Measurements from ENCODE around the gene SLC35F3. TPM values are rescaled to one million over a fixed set of nuclear protein-coding genes. Genes with fewer than 3 reads are reported as not detected.

Gene SLC35F3
- total and polyA plus RNA-seq, 2 experiments from 2014 or later = 0.80 to 1.3 TPM

- no peak overlapping the region for H3K4me3 ChIP-seq
- H2AFZ ChIP-seq = no peak overlapping the region
- WGBS (ENCODE audit: low lambda C conversion rate, missing lambda C conversion rate) = 96% methylated on average over 4 of the region's 4 CpGs
- no peaks in the 10 kb centered on the region for H3K9me3 ChIP-seq (ENCODE audit: low read depth)
- H3K4me2 ChIP-seq = no peak overlapping the region
- H3K4me1 ChIP-seq (ENCODE audit: insufficient read depth) = no peaks in the 10 kb centered on the region
- TF ChIP-seq EZH2phosphoT487 (IDR thresholded peaks at IDR 0.05; ENCODE audit: low read depth, severe bottlenecking, unreplicated experiment) (no peak), EZH2 (IDR thresholded peaks at IDR 0.05; ENCODE audit: borderline replicate concordance) (no peak)
- TF ChIP-seq, protein P1, sequence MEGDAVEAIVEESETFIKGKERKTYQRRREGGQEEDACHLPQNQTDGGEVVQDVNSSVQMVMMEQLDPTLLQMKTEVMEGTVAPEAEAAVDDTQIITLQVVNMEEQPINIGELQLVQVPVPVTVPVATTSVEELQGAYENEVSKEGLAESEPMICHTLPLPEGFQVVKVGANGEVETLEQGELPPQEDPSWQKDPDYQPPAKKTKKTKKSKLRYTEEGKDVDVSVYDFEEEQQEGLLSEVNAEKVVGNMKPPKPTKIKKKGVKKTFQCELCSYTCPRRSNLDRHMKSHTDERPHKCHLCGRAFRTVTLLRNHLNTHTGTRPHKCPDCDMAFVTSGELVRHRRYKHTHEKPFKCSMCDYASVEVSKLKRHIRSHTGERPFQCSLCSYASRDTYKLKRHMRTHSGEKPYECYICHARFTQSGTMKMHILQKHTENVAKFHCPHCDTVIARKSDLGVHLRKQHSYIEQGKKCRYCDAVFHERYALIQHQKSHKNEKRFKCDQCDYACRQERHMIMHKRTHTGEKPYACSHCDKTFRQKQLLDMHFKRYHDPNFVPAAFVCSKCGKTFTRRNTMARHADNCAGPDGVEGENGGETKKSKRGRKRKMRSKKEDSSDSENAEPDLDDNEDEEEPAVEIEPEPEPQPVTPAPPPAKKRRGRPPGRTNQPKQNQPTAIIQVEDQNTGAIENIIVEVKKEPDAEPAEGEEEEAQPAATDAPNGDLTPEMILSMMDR (IDR thresholded peaks at IDR 0.05; ENCODE audit: poor library complexity) = no peak
- H4K20me1 ChIP-seq (ENCODE audit: insufficient read depth, poor library complexity, severe bottlenecking) = no peaks in the 10 kb centered on the region
- peaks cover 12% of the 10 kb centered on the region for H3K27me3 ChIP-seq
- H3K36me3 ChIP-seq (replicated peaks; ENCODE audit: insufficient read depth, low read depth) = no peaks in the 10 kb centered on the region
- H3K9me2 ChIP-seq (replicated peaks; ENCODE audit: insufficient read depth) = no peaks in the 10 kb centered on the region
- no peak overlapping the region for H3K27ac ChIP-seq
- H3K79me2 ChIP-seq = no peaks in the 10 kb centered on the region
- DNase-seq (ENCODE audit: low spot score) = no peak
Measured at GRCh38 chr1:233933339-233933738, 28.9 kb downstream of the SLC35F3 start.

- Histone ChIP-seq H3K27me3 (peaks cover 12% of the 10 kb centered on the region), H2AFZ (no peak overlapping the region), H3K4me2 (no peak overlapping the region), H3K9me3 (ENCODE audit: low read depth) (no peaks in the 10 kb centered on the region), H3K4me3 (no peak overlapping the region), H3K27ac (no peak overlapping the region), H3K79me2 (no peaks in the 10 kb centered on the region), H3K36me3 (replicated peaks; ENCODE audit: insufficient read depth, low read depth) (no peaks in the 10 kb centered on the region), H4K20me1 (ENCODE audit: insufficient read depth, poor library complexity, severe bottlenecking) (no peaks in the 10 kb centered on the region), H3K4me1 (ENCODE audit: insufficient read depth) (no peaks in the 10 kb centered on the region), H3K9me2 (replicated peaks; ENCODE audit: insufficient read depth) (no peaks in the 10 kb centered on the region)
- DNase-seq (ENCODE audit: low spot score) = no peak
- TF ChIP-seq EZH2 (IDR thresholded peaks at IDR 0.05; ENCODE audit: borderline replicate concordance) (no peak), EZH2phosphoT487 (IDR thresholded peaks at IDR 0.05; ENCODE audit: low read depth, severe bottlenecking, unreplicated experiment) (no peak)
- TF ChIP-seq, protein P1 (IDR thresholded peaks at IDR 0.05; ENCODE audit: poor library complexity) = no peak
- 69% methylated on average over 4 of the region's 4 CpGs for WGBS (ENCODE audit: low lambda C conversion rate, missing lambda C conversion rate)
Measured at GRCh38 chr1:233935297-233935868, 30.9 kb downstream of the SLC35F3 start.

GRCh38 chr1:233936422-233936821 lies 31.9 kb downstream of the SLC35F3 start:
- no peaks in the 10 kb centered on the region for H3K9me3 ChIP-seq (ENCODE audit: low read depth)
- no peaks in the 10 kb centered on the region for H3K4me1 ChIP-seq (ENCODE audit: insufficient read depth)
- no peak overlapping the region for H3K27ac ChIP-seq
- H3K36me3 ChIP-seq (replicated peaks; ENCODE audit: insufficient read depth, low read depth) = no peaks in the 10 kb centered on the region
- 100% methylated on average over 1 of the region's 1 CpG for WGBS (ENCODE audit: low lambda C conversion rate, missing lambda C conversion rate)
- peaks cover 12% of the 10 kb centered on the region for H3K27me3 ChIP-seq
- TF ChIP-seq, protein P1 (IDR thresholded peaks at IDR 0.05; ENCODE audit: poor library complexity) = no peak
- TF ChIP-seq EZH2 (IDR thresholded peaks at IDR 0.05; ENCODE audit: borderline replicate concordance) (no peak), EZH2phosphoT487 (IDR thresholded peaks at IDR 0.05; ENCODE audit: low read depth, severe bottlenecking, unreplicated experiment) (no peak)
- no peaks in the 10 kb centered on the region for H3K9me2 ChIP-seq (replicated peaks; ENCODE audit: insufficient read depth)
- no peaks in the 10 kb centered on the region for H3K79me2 ChIP-seq
- no peak for DNase-seq (ENCODE audit: low spot score)
- no peak overlapping the region for H3K4me3 ChIP-seq
- no peak overlapping the region for H2AFZ ChIP-seq
- no peak overlapping the region for H3K4me2 ChIP-seq
- no peaks in the 10 kb centered on the region for H4K20me1 ChIP-seq (ENCODE audit: insufficient read depth, poor library complexity, severe bottlenecking)
